Osteoblast (primary cell): ENCODE measurements around the gene TRMT10B. TPM values are rescaled to one million over a fixed set of nuclear protein-coding genes. Genes with fewer than 3 reads are reported as not detected.

Source experiments
- DNase-seq: peaks from one replicate; pipeline ENCODE4 v3.0.0; 2011; ENCODE audit warnings: low spot score, mixed read lengths; ENCODE audit not compliant: insufficient read length; ENCODE audit errors: missing footprints
- H2AFZ ChIP-seq: 2 replicates; pipeline ENCODE4 v1.6.0; 2011; ENCODE audit warnings: mild to moderate bottlenecking, low read length
- H3K27ac ChIP-seq: 2 replicates; pipeline ENCODE4 v1.5.1; 2011; ENCODE audit warnings: mild to moderate bottlenecking, low read depth, low read length, moderate library complexity
- H3K27me3 ChIP-seq: 2 replicates; pipeline ENCODE4 v1.6.0; 2012; ENCODE audit warnings: mild to moderate bottlenecking, control low read depth, inconsistent platforms, low read length, moderate library complexity; ENCODE audit not compliant: insufficient read depth
- H3K36me3 ChIP-seq: 2 replicates; pipeline ENCODE4 v1.5.1; 2011; ENCODE audit warnings: mild to moderate bottlenecking, low read length, control low read depth, moderate library complexity; ENCODE audit not compliant: insufficient read depth
- H3K4me1 ChIP-seq: 2 replicates; pipeline ENCODE4 v1.5.1; 2011; ENCODE audit warnings: mild to moderate bottlenecking, low read length, control low read depth, moderate library complexity; ENCODE audit not compliant: insufficient read depth
- H3K4me2 ChIP-seq: 2 replicates; pipeline ENCODE4 v1.6.0; 2011; ENCODE audit warnings: mild to moderate bottlenecking, low read length; ENCODE audit not compliant: insufficient read depth
- H3K4me3 ChIP-seq: fragments of 200-600 bp; sonication (generic); 3 replicates; pipeline ENCODE4 v1.5.1; 2012; ENCODE audit warnings: mild to moderate bottlenecking, low read length, inconsistent platforms; ENCODE audit not compliant: insufficient read depth
- H3K79me2 ChIP-seq: 2 replicates; pipeline ENCODE4 v1.6.0; 2012; ENCODE audit warnings: mild to moderate bottlenecking, low read length, control low read depth, inconsistent platforms; ENCODE audit not compliant: insufficient read depth
- H3K9me3 ChIP-seq: 2 replicates; pipeline ENCODE4 v1.5.1; 2011; ENCODE audit warnings: low read depth, low read length, control low read depth
- H4K20me1 ChIP-seq: 2 replicates; pipeline ENCODE4 v1.6.0; 2012; ENCODE audit warnings: mild to moderate bottlenecking, low read length, control low read depth; ENCODE audit not compliant: insufficient read depth
- CTCF ChIP-seq: IDR thresholded peaks from 2 replicates; pipeline ENCODE4 v1.5.1; 2011; ENCODE audit warnings: mild to moderate bottlenecking, low read depth, low read length, moderate library complexity; ENCODE audit errors: extremely low read depth
- total RNA-seq: library from RNA; depleted of rRNA; stranded (reverse); fragments of >200 nt; gene quantifications from 2 replicates; pipeline ENCODE4 v1.2.3, GENCODE V29; 2012

TRMT10B gene
- total RNA-seq, 1 donor: 3.3 TPM

GRCh38 chr9:37788332-37788731 lies 34.7 kb downstream of the TRMT10B start:
- Histone ChIP-seq H2AFZ (no peak overlapping the region), H3K4me1 (peaks cover 11% of the 10 kb centered on the region), H3K36me3 (peaks cover 9% of the 10 kb centered on the region), H3K27me3 (no peaks in the 10 kb centered on the region), H3K9me3 (no peaks in the 10 kb centered on the region), H3K79me2 (peaks cover 17% of the 10 kb centered on the region), H3K4me2 (no peak overlapping the region), H3K27ac (no peak overlapping the region), H3K4me3 (no peak overlapping the region), H4K20me1 (peaks cover 8% of the 10 kb centered on the region)
- TF ChIP-seq CTCF: no peak
- DNase-seq: peak; percentile 3

- no peak overlapping the region for H3K4me3 ChIP-seq
- no peak for TF ChIP-seq CTCF
- peaks cover under 1% of the 10 kb centered on the region for H3K79me2 ChIP-seq
- H2AFZ ChIP-seq: no peak overlapping the region
- no peak overlapping the region for H3K27ac ChIP-seq
- no peak overlapping the region for H3K4me2 ChIP-seq
- H3K36me3 ChIP-seq: peaks cover 4% of the 10 kb centered on the region
- no peaks in the 10 kb centered on the region for H3K27me3 ChIP-seq
- no peaks in the 10 kb centered on the region for H4K20me1 ChIP-seq
- no peaks in the 10 kb centered on the region for H3K9me3 ChIP-seq
- H3K4me1 ChIP-seq: peaks cover 2% of the 10 kb centered on the region
- no peak for DNase-seq
Observed at GRCh38 chr9:37790096-37790495, 36.5 kb downstream of the TRMT10B start.

- DNase-seq: no peak
- Histone ChIP-seq H2AFZ (no peak overlapping the region), H4K20me1 (no peaks in the 10 kb centered on the region), H3K4me2 (no peak overlapping the region), H3K9me3 (no peaks in the 10 kb centered on the region), H3K27ac (no peak overlapping the region), H3K79me2 (no peaks in the 10 kb centered on the region), H3K27me3 (no peaks in the 10 kb centered on the region), H3K4me1 (no peaks in the 10 kb centered on the region), H3K36me3 (peaks cover 4% of the 10 kb centered on the region), H3K4me3 (no peak overlapping the region)
- TF ChIP-seq CTCF: no peak
Observed at GRCh38 chr9:37792122-37792521, 38.5 kb downstream of the TRMT10B start.

GRCh38 chr9:37796232-37796631 lies 42.6 kb downstream of the TRMT10B start:
- Histone ChIP-seq H3K4me2 (no peak overlapping the region), H3K27me3 (no peaks in the 10 kb centered on the region), H4K20me1 (no peaks in the 10 kb centered on the region), H3K9me3 (no peaks in the 10 kb centered on the region), H3K27ac (no peak overlapping the region), H3K4me1 (peaks cover 4% of the 10 kb centered on the region), H2AFZ (no peak overlapping the region), H3K36me3 (no peaks in the 10 kb centered on the region), H3K79me2 (peaks cover 9% of the 10 kb centered on the region), H3K4me3 (no peak overlapping the region)
- no peak for DNase-seq
- no peak for TF ChIP-seq CTCF
